ENCODE measurements around the gene BOD1. TPM values are rescaled to one million over a fixed set of nuclear protein-coding genes. Genes with fewer than 3 reads are reported as not detected.

BOD1 gene
- total RNA-seq, 2 donors from 2014 or later, result 79.3 to 92.9 TPM

DNA sequence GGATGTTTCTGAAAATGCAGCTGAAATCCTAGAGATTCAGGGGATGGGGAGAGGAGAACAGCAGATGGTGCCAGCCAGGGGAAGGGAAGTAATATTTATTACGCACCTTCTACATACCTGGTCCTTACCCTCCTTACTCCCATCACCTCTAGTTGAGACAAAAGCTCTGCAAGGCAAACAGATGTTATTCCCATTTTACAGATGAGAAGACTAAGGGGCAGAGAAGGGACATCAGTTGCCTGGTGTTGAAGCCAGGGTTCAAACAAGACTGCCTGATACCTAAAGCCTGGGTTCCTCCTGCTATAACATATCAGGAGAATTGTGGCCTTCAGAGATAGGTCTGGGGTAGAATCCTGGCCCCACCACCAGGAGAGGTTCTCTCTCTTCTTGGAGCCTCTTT is 7.3 kb upstream of the BOD1 start:
- no peak overlapping the region for H3K9ac ChIP-seq (ENCODE audit: extremely low read depth, low read length, poor library complexity, severe bottlenecking)
- WGBS, 2 experiments (ENCODE audit: insufficient coverage in 1 of 2, insufficient read length in 1 of 2), result no CpG with 5 or more reads among the region's 1 CpG
- H3K4me3 ChIP-seq (ENCODE audit: low read length), result no peak overlapping the region
- no peak overlapping the region for H3K27ac ChIP-seq (ENCODE audit: low read depth, low read length)
- H3K4me1 ChIP-seq (ENCODE audit: control insufficient read depth, insufficient read depth, low read length), result no peaks in the 10 kb centered on the region
- Mint-ChIP-seq H3K4me1 (peaks cover 14% of the 10 kb centered on the region), H3K9me3 (no peaks in the 10 kb centered on the region), H3K27me3 (ENCODE audit: insufficient read depth) (peaks cover 9% of the 10 kb centered on the region), H3K4me3 (no peak overlapping the region), H3K36me3 (ENCODE audit: low read depth) (no peaks in the 10 kb centered on the region), H3K27ac (no peak overlapping the region)
- no peaks in the 10 kb centered on the region for H3K9me3 ChIP-seq (ENCODE audit: control insufficient read depth, low read length)
- no peaks in the 10 kb centered on the region for H3K27me3 ChIP-seq (ENCODE audit: control insufficient read depth, insufficient read depth, low read length, poor library complexity, severe bottlenecking)
- no peaks in the 10 kb centered on the region for H3K36me3 ChIP-seq (ENCODE audit: control insufficient read depth, insufficient read depth, low read length)
- DNase-seq, result no peak
- TF ChIP-seq, protein P1, sequence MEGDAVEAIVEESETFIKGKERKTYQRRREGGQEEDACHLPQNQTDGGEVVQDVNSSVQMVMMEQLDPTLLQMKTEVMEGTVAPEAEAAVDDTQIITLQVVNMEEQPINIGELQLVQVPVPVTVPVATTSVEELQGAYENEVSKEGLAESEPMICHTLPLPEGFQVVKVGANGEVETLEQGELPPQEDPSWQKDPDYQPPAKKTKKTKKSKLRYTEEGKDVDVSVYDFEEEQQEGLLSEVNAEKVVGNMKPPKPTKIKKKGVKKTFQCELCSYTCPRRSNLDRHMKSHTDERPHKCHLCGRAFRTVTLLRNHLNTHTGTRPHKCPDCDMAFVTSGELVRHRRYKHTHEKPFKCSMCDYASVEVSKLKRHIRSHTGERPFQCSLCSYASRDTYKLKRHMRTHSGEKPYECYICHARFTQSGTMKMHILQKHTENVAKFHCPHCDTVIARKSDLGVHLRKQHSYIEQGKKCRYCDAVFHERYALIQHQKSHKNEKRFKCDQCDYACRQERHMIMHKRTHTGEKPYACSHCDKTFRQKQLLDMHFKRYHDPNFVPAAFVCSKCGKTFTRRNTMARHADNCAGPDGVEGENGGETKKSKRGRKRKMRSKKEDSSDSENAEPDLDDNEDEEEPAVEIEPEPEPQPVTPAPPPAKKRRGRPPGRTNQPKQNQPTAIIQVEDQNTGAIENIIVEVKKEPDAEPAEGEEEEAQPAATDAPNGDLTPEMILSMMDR (conservative IDR thresholded peaks at IDR 0.05), result no peak

DNA sequence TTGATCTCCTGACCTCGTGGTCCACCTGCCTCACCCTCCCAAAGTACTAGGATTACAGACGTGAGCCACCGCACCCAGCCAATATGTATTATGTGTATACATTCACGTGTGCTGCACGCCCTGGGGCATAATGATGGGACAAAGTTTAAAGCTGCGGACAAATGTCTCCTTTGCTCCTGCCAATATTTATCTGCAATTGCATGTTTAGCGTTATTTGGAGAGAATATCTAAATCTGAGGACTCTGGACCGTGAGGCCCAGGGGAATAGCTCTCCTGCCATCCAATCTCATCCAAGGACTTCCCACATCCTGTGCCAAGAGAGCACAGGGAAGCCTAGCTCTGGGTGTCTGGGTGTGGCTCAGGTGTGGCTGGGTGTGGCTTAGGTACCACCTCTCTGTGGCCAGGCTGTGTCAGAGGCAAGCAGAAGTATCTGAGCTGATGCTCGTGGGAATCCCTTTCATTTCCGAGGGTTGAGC is 6.9 kb upstream of the BOD1 start:
- no peak overlapping the region for H3K27ac ChIP-seq (ENCODE audit: low read depth, low read length)
- H3K4me1 ChIP-seq (ENCODE audit: control insufficient read depth, insufficient read depth, low read length), result no peaks in the 10 kb centered on the region
- Mint-ChIP-seq H3K27me3 (ENCODE audit: insufficient read depth) (peaks cover 9% of the 10 kb centered on the region), H3K9me3 (no peaks in the 10 kb centered on the region), H3K36me3 (ENCODE audit: low read depth) (no peaks in the 10 kb centered on the region), H3K4me1 (peaks cover 10% of the 10 kb centered on the region), H3K4me3 (no peak overlapping the region), H3K27ac (no peak overlapping the region)
- H3K9ac ChIP-seq (ENCODE audit: extremely low read depth, low read length, poor library complexity, severe bottlenecking), result no peak overlapping the region
- H3K36me3 ChIP-seq (ENCODE audit: control insufficient read depth, insufficient read depth, low read length), result no peaks in the 10 kb centered on the region
- no peaks in the 10 kb centered on the region for H3K27me3 ChIP-seq (ENCODE audit: control insufficient read depth, insufficient read depth, low read length, poor library complexity, severe bottlenecking)
- WGBS, 2 experiments (ENCODE audit: insufficient coverage in 1 of 2, insufficient read length in 1 of 2), result 90 to 94% methylated on average over 8 to 10 of the region's 10 CpGs
- H3K9me3 ChIP-seq (ENCODE audit: control insufficient read depth, low read length), result no peaks in the 10 kb centered on the region
- H3K4me3 ChIP-seq (ENCODE audit: low read length), result no peak overlapping the region
- TF ChIP-seq, protein P1 (conservative IDR thresholded peaks at IDR 0.05), result no peak
- no peak for DNase-seq

DNA sequence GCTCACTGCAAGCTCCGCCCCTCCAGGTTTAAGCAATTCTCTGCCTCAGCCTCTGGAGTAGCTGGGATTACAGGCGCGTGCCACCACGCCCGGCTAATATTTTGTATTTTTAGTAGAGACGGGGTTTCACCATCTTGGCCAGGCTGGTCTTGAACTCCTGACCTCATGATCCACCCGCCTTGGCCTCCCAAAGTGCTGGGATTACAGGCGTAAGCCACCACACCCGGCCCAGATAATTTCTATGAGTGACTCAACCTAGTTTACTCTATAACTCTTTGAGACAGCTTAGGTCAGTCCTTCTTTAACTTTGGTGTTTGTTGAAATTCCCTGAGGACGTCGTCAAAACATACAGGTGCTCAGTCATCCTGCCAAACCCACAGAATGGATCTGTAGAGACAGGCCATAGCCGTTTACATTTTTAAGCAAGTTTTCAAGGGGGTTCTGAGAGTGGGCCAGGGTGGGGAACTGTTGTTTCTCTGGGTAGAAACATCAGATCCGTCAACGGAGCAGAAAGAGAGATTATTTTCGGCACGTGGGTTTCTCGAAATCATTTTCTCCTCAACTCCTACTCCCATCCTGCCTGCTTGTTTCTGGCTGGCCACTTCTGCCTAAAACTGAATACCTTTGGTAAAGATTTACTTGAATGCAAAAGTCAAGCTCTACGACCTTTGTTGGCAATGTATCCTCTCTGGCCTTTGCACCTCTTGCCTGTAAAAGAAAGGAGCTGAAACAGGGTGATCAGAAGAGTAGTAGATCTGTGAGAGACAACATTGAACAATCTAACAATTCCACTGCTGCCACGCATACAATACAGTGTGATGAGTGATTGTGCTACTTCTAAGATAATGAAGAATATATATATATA is 6.0 kb upstream of the BOD1 start:
- no peak overlapping the region for H3K27ac ChIP-seq (ENCODE audit: low read depth, low read length)
- 89 to 95% methylated on average over 11 to 16 of the region's 19 CpGs for WGBS, 2 experiments (ENCODE audit: insufficient coverage in 1 of 2, insufficient read length in 1 of 2)

More for the DNA sequence above, 6.0 kb upstream of the BOD1 start:
- Mint-ChIP-seq H3K36me3 (ENCODE audit: low read depth) (no peaks in the 10 kb centered on the region), H3K9me3 (no peaks in the 10 kb centered on the region), H3K27me3 (ENCODE audit: insufficient read depth) (peaks cover 6% of the 10 kb centered on the region), H3K4me3 (no peak overlapping the region), H3K27ac (no peak overlapping the region), H3K4me1 (peaks cover 3% of the 10 kb centered on the region)
- TF ChIP-seq, protein P1 (conservative IDR thresholded peaks at IDR 0.05), result no peak
- Histone ChIP-seq H3K4me3 (ENCODE audit: low read length) (no peak overlapping the region), H3K9me3 (ENCODE audit: control insufficient read depth, low read length) (no peaks in the 10 kb centered on the region), H3K4me1 (ENCODE audit: control insufficient read depth, insufficient read depth, low read length) (no peaks in the 10 kb centered on the region), H3K27me3 (ENCODE audit: control insufficient read depth, insufficient read depth, low read length, poor library complexity, severe bottlenecking) (no peaks in the 10 kb centered on the region), H3K36me3 (ENCODE audit: control insufficient read depth, insufficient read depth, low read length) (no peaks in the 10 kb centered on the region), H3K9ac (ENCODE audit: extremely low read depth, low read length, poor library complexity, severe bottlenecking) (no peak overlapping the region)
- no peak for DNase-seq

Measured in endodermal cell (in vitro differentiated cells).